Muscle of back (tissue), 11 donors: ENCODE results near the gene CC2D1A. TPM values are rescaled to one million over a fixed set of nuclear protein-coding genes. Genes with fewer than 3 reads are reported as not detected.
A peak's percentile ranks its signal among the peaks of the same experiment; 100 is the strongest.
"Not testable (repeated sequence)": the region's sequence is repeated elsewhere in the genome, so short reads cannot be mapped to it uniquely, and the experiment has no call there.

Source experiments
- DNase-seq, 3 donors: peaks; one replicate each; pipeline versions ENCODE4 v3.0.0 to v3.0.0-alpha.2; 2013
- polyA plus RNA-seq, 10 donors: library from polyadenylated mRNA; unstranded; fragments of 120-200 nt; gene quantifications; one replicate each; pipeline ENCODE4 v1.2.1, GENCODE V29; 2013; ENCODE audit not compliant: insufficient read length in 10 of 10

The CC2D1A gene
- polyA plus RNA-seq, 10 donors: 10.5 to 16.4 (median 12.8) TPM

DNA sequence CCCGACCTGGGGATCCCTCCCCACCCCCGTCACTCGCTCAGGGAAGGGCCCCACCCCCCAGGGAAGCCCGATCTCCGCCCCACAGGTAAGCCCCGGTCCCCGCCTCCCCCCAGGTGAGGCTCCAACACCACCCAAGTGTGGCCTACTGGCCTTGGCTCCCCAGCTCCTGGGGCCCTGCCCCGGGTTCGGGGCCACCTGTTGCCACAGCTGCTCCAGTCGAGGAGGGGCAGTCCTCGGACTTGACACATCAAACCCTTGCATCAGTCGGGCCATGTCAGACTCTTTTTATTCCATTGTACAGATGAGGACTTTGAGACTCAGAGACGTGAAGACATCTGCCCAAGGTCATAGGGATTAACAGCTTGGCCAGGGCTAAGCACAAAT is 512 bp downstream of the CC2D1A start:
- peak in 1 of 3 donors; percentile 38 for DNase-seq

DNA sequence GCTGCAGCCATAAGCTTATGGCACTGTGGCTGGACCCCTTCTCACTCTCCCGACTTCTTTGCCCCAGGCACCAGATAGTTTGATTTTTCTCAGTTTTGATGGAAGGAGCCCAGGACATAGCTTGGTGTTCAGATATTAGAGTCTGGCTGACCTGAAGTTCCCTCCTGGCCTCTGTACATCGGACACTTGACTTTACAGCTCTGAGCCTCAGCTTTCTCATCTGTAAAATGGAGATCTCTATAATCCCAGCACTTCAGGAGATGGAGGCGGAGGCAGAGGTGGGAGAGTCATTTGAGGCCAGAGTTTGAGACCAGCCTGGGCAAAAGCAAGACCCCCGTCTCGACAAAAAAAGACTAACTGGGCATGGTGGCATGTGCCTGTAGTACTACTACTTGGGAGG is 909 bp downstream of the CC2D1A start:
- DNase-seq: no peak

DNA sequence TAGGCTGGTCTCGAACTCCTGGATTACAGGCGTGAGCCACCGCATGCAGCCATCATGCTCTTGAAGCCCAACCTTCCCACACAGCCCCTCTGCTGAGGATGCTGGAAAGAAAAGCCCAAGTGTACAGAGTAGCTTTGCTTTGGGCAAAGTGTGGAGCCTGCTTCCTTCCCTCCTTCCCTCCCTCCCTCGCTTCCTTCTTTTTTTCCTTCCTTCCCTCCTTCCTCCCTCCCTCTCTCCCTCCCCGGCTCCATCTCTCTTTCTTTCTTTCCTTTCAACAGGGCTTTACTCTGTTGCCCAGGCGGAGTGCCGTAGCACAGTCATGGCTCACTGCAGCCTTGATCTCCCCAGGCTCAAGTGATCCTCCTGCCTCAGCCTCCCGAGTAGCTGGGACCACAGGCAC is 2.7 kb downstream of the CC2D1A start:
- no peak for DNase-seq

DNA sequence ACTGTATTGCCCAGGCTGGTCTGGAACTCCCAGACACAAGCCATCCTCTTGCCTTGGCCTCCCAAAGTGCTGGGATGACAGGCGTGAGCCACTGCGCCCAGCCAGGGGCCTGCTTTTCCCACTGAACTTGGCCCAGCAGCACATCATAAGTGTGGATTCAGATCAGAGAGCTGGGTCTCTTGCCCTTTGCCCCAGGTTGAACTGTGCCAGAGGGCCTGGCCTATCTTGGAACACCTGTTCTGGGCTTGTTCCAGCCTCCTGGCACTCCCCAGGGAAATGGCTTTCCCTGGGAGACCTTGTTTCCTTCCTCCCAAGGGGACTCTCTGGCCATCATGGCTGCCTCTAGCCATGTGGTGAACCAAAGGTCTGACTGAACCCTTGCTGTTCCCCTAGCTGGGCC is 3.4 kb downstream of the CC2D1A start:
- no peak for DNase-seq

DNA sequence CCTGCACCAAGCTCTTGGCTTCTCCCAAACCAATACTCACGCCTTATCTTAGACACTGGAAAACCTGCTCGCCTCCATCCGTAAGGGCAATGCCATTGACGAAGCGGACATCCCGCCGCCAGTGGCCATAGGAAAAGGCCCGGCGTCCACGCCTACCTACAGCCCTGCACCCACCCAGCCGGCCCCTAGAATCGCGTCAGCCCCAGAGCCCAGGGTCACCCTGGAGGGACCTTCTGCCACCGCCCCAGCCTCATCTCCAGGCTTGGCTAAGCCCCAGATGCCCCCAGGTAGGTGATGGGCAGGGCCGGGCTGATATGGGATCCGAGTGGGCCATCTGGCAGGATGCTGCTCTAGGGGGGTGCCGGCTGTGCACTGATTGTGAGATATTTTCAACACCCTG is 7.4 kb downstream of the CC2D1A start:
- DNase-seq: no peak

DNA sequence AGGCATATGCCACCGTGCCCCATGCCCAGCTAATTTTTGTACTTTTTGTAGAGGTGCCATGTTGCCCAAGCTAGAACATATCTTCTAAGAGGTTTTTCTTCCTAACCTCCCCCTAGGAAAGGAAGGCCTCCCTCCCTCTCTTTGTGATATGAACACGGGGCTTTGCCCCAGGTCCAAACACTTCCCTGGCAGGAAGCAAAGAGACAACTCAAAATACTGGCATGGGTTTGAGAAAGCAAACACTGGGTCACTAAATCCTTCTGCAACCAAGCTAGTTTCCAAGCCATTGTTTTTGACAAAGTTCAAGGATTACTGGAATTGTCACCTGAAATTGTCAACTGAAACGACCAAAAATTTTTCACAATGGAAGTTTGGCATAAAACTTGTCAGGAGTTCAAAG is 8.8 kb downstream of the CC2D1A start:
- DNase-seq: no peak

DNA sequence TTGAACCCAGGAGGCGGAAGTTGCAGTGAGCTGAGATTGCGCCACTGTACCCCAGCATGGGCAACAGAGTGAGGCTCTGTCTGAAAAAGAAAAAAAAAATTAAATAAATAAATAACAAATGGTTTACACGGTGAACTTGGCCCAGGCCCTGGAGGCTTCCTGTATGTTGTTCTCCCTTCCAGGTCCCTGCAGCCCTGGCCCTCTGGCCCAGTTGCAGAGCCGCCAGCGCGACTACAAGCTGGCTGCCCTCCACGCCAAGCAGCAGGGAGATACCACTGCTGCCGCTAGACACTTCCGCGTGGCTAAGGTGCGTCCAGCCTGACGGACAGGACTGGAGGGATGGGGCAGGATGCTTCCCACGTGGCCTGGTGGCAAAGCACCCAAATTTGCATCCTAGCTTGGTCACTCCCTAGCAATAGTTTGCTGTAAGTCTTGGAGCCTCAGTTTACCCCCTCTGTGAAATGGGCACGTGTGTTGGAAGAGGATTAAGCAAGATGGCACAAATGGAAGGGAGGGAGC is 11.9 kb downstream of the CC2D1A start:
- DNase-seq: no peak

DNA sequence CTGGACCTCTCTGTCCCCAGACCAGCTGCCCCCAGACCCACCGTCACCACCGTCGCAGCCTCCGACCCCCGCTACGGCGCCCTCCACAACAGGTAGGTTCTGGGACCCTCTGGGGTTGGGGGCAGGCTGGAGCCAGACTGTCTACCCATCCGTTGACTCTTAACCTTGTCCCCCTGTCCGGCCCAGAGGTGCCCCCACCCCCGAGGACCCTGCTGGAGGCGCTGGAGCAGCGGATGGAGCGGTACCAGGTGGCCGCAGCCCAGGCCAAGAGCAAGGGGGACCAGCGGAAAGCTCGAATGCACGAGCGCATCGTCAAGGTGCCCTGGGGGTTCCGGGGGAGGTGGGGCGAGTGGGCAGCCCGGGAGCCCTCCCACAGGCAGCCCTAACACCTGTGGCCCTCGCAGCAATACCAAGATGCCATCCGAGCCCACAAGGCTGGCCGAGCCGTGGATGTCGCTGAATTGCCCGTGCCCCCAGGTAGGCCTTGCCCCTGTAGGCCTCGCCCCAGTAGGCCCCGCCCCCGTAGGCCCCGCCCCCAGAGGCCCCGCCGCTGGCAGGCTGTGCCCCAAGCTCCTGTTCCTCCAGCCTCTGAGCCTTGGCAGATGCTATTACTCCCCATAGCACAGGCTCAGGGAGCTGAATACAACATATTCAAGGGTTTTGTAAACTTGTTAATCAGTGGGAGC is 12.9 kb downstream of the CC2D1A start:
- DNase-seq: no peak

DNA sequence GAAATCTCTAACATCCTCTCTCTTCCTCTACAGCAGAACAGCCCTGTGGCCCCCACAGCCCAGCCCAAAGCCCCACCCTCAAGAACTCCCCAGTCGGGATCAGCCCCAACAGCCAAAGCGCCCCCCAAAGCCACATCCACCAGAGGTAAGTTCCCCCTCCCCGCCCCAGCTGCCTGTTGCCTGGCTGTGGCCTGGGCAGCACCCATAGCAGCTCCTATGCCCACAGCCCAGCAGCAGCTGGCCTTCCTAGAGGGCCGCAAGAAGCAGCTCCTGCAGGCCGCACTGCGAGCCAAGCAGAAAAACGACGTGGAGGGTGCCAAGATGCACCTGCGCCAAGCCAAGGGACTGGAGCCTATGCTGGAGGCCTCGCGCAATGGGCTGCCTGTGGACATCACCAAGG is 14.5 kb downstream of the CC2D1A start:
- no peak for DNase-seq

DNA sequence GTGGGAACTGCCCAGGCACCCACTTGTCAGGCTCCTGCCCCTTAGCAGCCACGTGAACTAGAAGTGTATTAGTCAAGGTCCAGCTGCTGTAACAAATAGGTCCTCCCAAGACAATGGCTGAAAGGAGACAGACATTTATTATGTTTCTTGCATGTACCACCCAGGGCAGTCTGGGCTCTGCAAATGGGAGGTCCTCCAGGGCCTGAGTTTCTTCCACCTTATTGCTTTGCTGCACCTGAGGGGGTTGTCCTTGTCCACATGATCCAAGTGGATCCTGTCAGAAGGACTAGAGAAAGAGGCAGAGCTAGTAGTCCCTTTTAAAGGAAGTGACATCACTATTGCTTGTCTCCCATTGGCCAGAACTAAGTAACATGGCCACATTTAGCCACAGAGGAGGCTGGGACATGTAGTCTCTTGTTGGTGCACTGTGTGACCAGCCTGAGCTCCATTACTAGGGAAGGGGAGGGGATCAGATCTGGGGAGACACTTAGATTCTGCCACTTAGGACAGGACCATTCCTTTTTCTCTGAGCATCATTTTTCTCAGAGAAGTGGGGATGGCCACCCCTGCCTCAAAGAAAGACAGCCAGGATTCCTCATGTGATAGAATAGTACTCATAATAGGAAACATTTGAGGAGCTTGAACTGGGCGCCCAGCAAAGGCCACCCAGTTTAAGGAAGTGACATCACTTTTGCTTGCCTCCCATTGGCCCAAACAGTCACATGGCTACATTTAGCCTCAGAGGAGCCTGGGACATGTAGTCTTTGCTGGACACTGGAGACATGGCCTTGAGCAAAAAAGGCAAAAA is 15.1 kb downstream of the CC2D1A start:
- DNase-seq: peak; percentile 20 to 59 (median 21)

DNA sequence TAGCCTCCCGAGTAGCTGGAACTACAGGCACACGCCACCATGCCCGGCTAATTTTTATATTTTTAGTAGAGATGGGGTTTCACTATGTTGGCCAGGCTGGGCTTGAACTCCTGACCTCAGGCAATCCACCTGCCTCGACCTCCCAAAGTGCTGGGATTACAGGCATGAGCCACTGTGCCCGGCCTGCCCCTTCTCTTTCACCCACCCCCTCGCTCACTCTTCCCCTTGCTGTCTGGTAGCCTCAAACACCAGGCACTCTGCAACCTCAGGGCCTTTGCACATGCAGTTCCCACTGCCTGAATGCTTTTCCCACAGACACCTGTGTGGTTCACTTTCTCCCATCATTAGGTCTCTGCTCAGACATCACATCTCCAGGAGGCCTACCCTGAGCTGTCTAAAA is 16.1 kb downstream of the CC2D1A start:
- not testable (repeated sequence) for DNase-seq

DNA sequence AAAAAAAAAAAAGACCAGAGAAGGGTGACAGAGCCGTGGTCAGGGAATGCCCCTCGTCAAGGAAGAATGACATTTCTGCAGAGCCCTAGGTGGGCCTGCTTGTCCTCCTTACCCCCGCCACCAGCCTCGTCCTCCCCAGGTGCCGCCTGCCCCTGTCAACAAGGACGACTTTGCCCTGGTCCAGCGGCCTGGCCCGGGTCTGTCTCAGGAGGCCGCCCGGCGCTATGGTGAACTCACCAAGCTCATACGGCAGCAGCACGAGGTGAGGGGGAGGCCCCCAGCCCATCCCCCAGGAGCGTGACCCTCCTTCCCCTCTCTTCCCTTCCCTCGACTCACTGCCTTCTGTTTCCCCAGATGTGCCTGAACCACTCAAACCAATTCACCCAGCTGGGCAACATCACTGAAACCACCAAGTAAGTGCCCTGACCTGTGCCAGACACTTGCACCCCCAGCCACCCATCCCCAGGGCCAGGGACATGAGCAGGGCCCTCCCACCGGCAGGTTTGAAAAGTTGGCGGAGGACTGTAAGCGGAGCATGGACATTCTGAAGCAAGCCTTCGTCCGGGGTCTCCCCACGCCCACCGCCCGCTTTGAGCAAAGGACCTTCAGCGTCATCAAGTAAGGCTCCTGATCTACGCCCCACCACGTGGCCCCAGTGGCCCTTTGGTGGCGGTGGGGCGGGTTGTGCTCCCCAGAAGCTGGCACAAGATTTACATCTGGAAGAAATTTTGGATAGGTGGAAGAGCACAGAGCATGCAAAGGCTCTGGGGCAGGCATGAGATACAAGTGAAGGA is 17.4 kb downstream of the CC2D1A start:
- no peak for DNase-seq

DNA sequence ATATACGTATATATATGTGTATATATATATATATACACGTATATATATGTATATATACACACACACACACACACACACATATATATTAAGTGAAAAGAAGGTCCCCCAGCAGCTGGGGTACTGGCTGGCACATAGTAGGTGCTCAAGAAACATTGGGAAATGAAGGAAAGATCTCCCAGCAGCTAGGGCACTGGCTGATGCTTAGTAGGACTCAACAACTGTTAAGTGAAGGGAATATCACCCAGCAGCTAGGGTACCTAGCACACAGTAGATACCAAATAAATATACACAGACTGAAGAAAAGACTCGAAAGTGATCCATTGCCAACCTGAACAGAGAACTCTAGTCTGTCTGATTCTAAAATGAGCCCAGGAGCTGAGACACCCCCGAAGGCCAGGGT is 20.0 kb downstream of the CC2D1A start:
- no peak for DNase-seq

DNA sequence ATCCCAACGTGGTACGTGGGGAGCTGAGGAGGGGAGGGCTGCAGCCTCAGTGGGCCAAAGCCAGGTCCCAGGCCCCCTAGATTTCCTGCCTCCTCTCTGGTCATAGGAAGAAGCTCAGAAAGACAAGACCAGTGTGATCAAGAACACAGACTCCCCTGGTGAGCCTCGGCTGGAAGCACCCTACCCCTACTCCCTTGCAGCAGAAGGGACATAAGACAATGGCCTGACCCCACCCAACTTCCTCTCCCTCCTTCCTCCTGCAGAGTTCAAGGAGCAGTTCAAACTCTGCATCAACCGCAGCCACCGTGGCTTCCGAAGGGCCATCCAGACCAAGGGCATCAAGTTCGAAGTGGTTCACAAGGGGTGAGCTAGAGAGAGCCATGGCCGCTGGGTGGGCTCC is 20.7 kb downstream of the CC2D1A start:
- DNase-seq: no peak

DNA sequence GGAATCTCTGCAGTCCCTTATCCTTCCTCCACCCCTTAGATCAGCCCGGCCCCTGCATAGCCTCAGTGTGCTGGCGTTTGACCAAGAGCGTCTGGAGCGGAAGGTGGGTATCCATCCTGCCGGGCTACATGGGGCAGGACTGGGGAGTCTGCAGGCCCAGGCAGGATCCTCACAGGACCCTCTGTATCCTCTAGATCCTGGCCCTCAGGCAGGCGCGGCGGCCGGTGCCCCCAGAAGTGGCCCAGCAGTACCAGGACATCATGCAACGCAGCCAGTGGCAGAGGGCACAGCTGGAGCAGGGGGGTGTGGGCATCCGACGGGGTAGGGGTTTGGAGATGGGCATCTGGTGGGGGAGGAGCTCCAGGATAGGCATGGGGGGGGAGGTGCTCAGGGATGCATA is 23.3 kb downstream of the CC2D1A start:
- no peak for DNase-seq

DNA sequence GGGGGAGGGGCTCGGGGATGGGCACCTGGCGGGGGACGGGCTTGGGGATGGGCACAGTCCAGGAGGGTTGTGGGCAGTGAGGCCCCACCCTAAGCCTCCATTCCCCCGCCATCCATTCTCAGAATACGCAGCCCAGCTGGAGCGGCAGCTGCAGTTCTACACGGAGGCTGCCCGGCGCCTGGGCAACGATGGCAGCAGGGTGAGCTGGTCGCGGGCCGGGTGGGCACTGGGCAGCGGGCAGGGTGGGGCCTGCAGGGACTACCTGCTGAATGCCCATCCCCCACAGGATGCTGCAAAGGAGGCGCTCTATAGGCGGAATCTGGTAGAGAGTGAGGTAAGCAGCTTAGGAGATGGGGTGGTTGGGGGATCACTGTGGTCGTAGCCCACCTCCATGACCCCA is 24.0 kb downstream of the CC2D1A start:
- no peak for DNase-seq

DNA sequence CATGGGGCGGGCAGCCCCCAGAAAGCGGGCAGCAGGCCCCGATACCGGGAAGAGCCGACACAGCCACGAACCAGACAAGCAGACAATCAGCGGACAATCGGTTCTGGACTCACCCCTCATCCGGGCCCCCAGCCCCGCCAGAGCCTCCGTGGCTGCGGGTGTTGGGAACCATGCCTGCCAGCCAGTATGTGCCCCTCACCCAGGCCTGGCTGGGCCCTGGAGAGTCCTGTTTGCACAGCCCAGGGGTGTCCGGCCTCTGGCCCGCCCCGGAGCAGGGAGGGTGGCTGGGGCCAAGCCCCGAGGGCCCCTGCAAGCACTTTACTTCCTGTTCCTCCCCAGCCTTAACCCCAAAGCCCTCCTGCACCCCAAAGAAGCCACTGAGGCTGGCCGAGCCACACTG is 24.4 kb downstream of the CC2D1A start:
- no peak for DNase-seq

DNA sequence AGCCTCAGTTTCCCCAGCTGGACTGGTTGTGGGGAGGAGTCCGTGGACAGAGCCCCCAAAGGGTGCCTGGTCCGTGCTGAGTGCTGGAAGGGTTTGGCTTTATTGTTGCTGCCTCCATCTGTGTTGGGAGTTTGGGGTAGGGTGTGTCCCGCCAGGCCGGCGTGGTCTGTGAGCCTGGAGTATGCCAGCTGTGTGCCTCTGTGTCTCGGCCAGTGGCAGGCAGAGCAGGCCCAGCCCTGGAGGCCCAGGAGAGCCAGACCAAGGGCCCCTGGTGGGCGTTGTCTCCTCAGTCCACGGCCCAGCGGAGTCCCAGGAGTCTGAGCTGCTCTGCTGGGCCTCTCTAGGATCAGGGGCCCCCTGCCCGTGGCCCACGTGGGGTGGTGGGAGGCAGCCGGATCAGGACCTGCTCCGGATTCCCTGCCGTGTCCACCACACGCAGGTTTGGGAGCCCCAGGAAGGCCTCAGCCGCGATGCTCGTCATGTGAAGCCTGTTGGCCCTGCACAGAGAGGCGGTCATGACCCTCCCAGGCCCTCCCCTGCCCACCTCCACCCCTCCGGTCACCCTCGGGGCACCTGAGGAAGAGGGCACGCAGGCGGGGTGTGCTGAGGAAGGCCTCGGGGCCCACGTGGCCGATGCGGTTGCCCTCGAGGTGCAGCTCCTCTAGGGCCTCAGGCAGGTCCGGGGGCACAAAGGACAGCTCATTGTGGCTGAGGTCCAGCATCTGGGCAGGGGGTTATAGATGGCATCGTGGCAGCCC is 25.6 kb downstream of the CC2D1A start:
- DNase-seq: no peak

DNA sequence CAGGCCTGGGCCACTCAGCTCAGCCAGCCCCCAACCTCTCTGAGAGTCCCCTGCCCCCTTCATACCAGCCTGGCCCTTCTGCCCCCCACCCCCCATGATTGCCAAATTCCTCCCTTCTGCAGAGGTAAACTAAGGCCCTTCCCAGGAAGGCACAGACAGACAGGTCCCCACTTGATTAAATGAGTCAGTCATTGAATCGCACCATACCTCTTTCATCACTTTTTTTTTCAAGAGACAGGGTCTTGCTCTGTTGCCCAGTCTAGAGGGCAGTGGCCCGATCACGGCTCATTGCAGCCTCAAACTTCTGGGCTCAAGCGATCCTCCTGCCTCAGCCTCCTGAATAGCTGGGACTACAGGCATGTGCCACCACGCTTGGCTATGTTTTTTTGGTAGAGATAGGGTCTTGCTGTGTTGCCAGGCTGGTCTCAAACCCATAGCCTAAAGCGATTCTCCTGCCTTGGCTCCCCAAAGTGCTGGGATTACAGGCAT is 26.2 kb downstream of the CC2D1A start:
- DNase-seq: no peak

DNA sequence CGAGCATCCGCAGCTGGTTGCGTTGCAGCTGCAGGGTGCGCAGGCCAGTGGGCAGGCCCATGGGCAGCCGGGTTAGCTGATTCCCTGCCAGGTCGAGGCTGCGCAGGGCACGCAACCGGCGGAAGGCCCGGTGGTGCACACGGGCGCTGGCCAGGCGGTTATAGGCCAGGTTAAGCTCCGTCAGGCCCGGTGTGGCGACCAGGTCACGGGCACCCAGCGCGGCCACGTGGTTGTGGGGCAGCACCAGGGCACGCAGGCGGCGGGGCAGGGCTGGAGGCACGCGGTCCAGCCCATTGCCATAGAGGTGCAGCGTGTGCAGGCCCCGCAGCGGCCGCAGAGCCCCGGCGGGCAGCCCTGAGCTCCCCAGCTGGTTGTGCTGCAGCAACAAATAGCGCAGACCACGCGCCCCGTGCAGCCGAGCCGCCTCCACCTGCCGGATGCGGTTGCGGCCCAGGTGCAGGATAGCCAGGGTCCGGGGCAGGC is 27.0 kb downstream of the CC2D1A start:
- no peak for DNase-seq

DNA sequence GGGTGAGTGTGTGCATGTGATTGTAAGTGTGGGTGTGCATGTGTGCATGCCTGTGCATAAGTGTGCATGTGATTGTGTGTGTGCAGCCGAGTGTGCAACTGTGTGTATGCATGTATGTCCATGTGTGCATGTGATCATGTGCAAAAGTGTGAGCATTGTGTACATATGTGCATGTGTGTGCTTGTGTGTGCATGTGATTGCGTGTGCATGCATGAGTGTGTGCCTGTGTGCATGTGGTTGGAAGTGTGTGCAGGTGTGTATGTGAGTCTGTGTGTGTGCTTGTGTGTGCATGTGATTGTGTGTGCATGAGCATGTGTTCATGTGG is 28.7 kb downstream of the CC2D1A start:
- DNase-seq: no peak
